Measurements from ENCODE around the gene WDPCP.

GRCh38 chr2:63525905-63526304 is 62.4 kb downstream of the WDPCP start:
- no peak for TF ChIP-seq CTCF (IDR thresholded peaks at IDR 0.05)
- TF ChIP-seq POLR2A (IDR thresholded peaks at IDR 0.05) = no peak

Measured in gastroesophageal sphincter (tissue), 3 donors.